Astrocyte (in vitro differentiated cells and primary cell): ENCODE results near the gene ST8SIA6.

Experiments used
- CTCF ChIP-seq: IDR thresholded peaks from 2 replicates; pipeline ENCODE4 v1.5.1; 2011; ENCODE audit warnings: low read depth, mild to moderate bottlenecking, inconsistent platforms, low read length, moderate library complexity; ENCODE audit not compliant: insufficient read depth
- EZH2 ChIP-seq: IDR thresholded peaks from 2 replicates; pipeline ENCODE4 v1.6.1; 2012; ENCODE audit warnings: mild to moderate bottlenecking, low read length, inconsistent platforms; ENCODE audit not compliant: insufficient read depth

- TF ChIP-seq CTCF (no peak), EZH2 (no peak)
Measured at GRCh38 chr10:17273403-17273802, 181.0 kb downstream of the ST8SIA6 start.
